Measurements from ENCODE around the gene C5orf46.

DNA sequence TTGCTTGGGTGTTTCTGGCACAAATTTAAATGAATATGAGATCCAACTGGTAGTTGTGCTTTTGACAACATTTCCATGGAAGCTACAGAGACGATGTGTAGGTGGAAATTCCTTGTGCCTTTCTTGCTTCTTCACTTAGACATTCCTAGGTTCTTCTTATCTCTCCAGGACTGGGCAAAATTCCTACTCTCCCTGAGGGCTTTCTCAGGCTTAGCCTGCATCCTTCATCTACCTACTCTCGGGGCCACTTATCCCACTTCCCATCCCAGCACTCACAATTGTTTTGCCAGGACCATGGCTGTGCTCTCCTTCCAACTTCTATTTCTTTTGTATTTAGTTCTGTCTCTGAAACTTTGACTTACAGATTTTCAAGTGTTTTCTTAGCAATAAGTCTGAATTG lies 57.1 kb downstream of the C5orf46 start:
- TF ChIP-seq, protein P1, sequence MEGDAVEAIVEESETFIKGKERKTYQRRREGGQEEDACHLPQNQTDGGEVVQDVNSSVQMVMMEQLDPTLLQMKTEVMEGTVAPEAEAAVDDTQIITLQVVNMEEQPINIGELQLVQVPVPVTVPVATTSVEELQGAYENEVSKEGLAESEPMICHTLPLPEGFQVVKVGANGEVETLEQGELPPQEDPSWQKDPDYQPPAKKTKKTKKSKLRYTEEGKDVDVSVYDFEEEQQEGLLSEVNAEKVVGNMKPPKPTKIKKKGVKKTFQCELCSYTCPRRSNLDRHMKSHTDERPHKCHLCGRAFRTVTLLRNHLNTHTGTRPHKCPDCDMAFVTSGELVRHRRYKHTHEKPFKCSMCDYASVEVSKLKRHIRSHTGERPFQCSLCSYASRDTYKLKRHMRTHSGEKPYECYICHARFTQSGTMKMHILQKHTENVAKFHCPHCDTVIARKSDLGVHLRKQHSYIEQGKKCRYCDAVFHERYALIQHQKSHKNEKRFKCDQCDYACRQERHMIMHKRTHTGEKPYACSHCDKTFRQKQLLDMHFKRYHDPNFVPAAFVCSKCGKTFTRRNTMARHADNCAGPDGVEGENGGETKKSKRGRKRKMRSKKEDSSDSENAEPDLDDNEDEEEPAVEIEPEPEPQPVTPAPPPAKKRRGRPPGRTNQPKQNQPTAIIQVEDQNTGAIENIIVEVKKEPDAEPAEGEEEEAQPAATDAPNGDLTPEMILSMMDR (IDR thresholded peaks at IDR 0.05), result no peak
- TF ChIP-seq POLR2A (IDR thresholded peaks at IDR 0.05), result no peak
- no peak for TF ChIP-seq POLR2AphosphoS5 (IDR thresholded peaks at IDR 0.05)

Measured in prostate gland (tissue), 2 donors.